ENCODE results near the gene SUGCT.

The SUGCT gene

GRCh38 chr7:40346554-40346953 lies 211.7 kb downstream of the SUGCT start:
- no peak for DNase-seq (ENCODE audit: low read depth)
- TF ChIP-seq MYC (IDR thresholded peaks at IDR 0.05; ENCODE audit: low read depth, low read length), result no peak
- TF ChIP-seq, protein P1, sequence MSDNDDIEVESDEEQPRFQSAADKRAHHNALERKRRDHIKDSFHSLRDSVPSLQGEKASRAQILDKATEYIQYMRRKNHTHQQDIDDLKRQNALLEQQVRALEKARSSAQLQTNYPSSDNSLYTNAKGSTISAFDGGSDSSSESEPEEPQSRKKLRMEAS (IDR thresholded peaks at IDR 0.05; ENCODE audit: low read depth, low read length), result no peak
- TF ChIP-seq, protein P2, sequence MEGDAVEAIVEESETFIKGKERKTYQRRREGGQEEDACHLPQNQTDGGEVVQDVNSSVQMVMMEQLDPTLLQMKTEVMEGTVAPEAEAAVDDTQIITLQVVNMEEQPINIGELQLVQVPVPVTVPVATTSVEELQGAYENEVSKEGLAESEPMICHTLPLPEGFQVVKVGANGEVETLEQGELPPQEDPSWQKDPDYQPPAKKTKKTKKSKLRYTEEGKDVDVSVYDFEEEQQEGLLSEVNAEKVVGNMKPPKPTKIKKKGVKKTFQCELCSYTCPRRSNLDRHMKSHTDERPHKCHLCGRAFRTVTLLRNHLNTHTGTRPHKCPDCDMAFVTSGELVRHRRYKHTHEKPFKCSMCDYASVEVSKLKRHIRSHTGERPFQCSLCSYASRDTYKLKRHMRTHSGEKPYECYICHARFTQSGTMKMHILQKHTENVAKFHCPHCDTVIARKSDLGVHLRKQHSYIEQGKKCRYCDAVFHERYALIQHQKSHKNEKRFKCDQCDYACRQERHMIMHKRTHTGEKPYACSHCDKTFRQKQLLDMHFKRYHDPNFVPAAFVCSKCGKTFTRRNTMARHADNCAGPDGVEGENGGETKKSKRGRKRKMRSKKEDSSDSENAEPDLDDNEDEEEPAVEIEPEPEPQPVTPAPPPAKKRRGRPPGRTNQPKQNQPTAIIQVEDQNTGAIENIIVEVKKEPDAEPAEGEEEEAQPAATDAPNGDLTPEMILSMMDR (IDR thresholded peaks at IDR 0.05; ENCODE audit: low read depth, low read length), result no peak
- no peak for TF ChIP-seq POLR2A (IDR thresholded peaks at IDR 0.05; ENCODE audit: extremely low read depth, insufficient read length)

GRCh38 chr7:40348126-40348728 lies 213.4 kb downstream of the SUGCT start:
- no peak for DNase-seq (ENCODE audit: low read depth)
- TF ChIP-seq, protein P1 (IDR thresholded peaks at IDR 0.05; ENCODE audit: low read depth, low read length), result no peak
- TF ChIP-seq MYC (IDR thresholded peaks at IDR 0.05; ENCODE audit: low read depth, low read length) (no peak), POLR2A (IDR thresholded peaks at IDR 0.05; ENCODE audit: extremely low read depth, insufficient read length) (no peak)
- TF ChIP-seq, protein P2 (IDR thresholded peaks at IDR 0.05; ENCODE audit: low read depth, low read length), result no peak
- H3K4me3 ChIP-seq (ENCODE audit: low read depth, low read length), result no peak overlapping the region

More at GRCh38 chr7:40346554-40346953, 211.7 kb downstream of the SUGCT start:
- no peak overlapping the region for H3K4me3 ChIP-seq (ENCODE audit: low read depth, low read length)

DNA sequence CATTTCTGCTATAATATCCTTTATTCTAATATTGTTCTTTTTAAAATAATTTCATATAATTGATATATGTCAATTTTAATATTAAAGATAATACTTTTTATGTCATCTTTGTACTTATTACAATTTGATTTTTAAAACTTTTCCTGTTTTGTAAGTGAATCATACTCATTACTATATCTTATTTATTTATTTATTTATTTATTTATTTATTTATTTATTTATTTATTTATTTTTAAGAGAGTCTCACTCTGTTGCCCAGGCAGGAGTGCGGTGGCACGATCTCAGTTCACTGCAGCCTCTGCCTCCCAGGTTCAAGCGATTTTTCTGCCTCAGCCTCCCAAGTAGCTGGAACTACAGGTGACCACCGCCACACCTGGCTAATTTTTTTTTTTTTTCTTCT lies 215.3 kb downstream of the SUGCT start:
- TF ChIP-seq, protein P2 (IDR thresholded peaks at IDR 0.05; ENCODE audit: low read depth, low read length), result no peak
- TF ChIP-seq MYC (IDR thresholded peaks at IDR 0.05; ENCODE audit: low read depth, low read length) (no peak), POLR2A (IDR thresholded peaks at IDR 0.05; ENCODE audit: extremely low read depth, insufficient read length) (no peak)
- TF ChIP-seq, protein P1 (IDR thresholded peaks at IDR 0.05; ENCODE audit: low read depth, low read length), result no peak
- no peak for DNase-seq (ENCODE audit: low read depth)
- no peak overlapping the region for H3K4me3 ChIP-seq (ENCODE audit: low read depth, low read length)

GRCh38 chr7:40354711-40355110 lies 219.9 kb downstream of the SUGCT start:
- no peak for DNase-seq (ENCODE audit: low read depth)
- no peak for TF ChIP-seq POLR2A (IDR thresholded peaks at IDR 0.05; ENCODE audit: extremely low read depth, insufficient read length)
- TF ChIP-seq, protein P2 (IDR thresholded peaks at IDR 0.05; ENCODE audit: low read depth, low read length), result no peak
- no peak for TF ChIP-seq MYC (IDR thresholded peaks at IDR 0.05; ENCODE audit: low read depth, low read length)
- TF ChIP-seq, protein P1 (IDR thresholded peaks at IDR 0.05; ENCODE audit: low read depth, low read length), result no peak
- H3K4me3 ChIP-seq (ENCODE audit: low read depth, low read length), result no peak overlapping the region

- no peak overlapping the region for H3K4me3 ChIP-seq (ENCODE audit: low read depth, low read length)
- no peak for DNase-seq (ENCODE audit: low read depth)
- no peak for TF ChIP-seq MYC (IDR thresholded peaks at IDR 0.05; ENCODE audit: low read depth, low read length)
- TF ChIP-seq, protein P2 (IDR thresholded peaks at IDR 0.05; ENCODE audit: low read depth, low read length), result no peak
- TF ChIP-seq, protein P1 (IDR thresholded peaks at IDR 0.05; ENCODE audit: low read depth, low read length), result no peak
- TF ChIP-seq POLR2A (IDR thresholded peaks at IDR 0.05; ENCODE audit: extremely low read depth, insufficient read length), result no peak
These were observed 221.5 kb downstream of the SUGCT start for GRCh38 chr7:40356312-40356711.
